Astrocyte of the cerebellum (primary cell): ENCODE data around the gene ARHGAP15.

ENCODE experiments used
- DNase-seq: peaks from one replicate; pipeline ENCODE4 v3.0.0-alpha.2; 2011; ENCODE audit warnings: low read depth
- H3K4me3 ChIP-seq: 2 replicates; pipeline ENCODE4 v1.5.1; 2011; ENCODE audit warnings: mild to moderate bottlenecking, low read depth, low read length, moderate library complexity
- CTCF ChIP-seq: IDR thresholded peaks from 2 replicates; pipeline ENCODE4 v1.5.1; 2012; ENCODE audit warnings: low read length, low read depth, moderate library complexity, mild to moderate bottlenecking; ENCODE audit errors: missing control alignments
- in situ Hi-C: cut with HindIII; loops from 2 replicates; pipeline ENCODE4 v1.10.0; 2017; ENCODE audit warnings: low sequenced_read_pairs

Gene ARHGAP15

GRCh38 chr2:143652692-143653091 lies 523.5 kb downstream of the ARHGAP15 start:
- DNase-seq, result no peak
- TF ChIP-seq CTCF, result no peak
- H3K4me3 ChIP-seq, result no peak overlapping the region
- in situ Hi-C loops, result no loop called here

GRCh38 chr2:143668234-143668633 lies 539.0 kb downstream of the ARHGAP15 start:
- no peak for TF ChIP-seq CTCF
- H3K4me3 ChIP-seq, result no peak overlapping the region
- no peak for DNase-seq
- in situ Hi-C loops, result no loop called here

- no peak for TF ChIP-seq CTCF
- no peak for DNase-seq
- in situ Hi-C loops, result no loop called here
- H3K4me3 ChIP-seq, result no peak overlapping the region
These were observed 544.8 kb downstream of the ARHGAP15 start for GRCh38 chr2:143674051-143674450.

- in situ Hi-C loops, result no loop called here
- TF ChIP-seq CTCF, result no peak
- no peak overlapping the region for H3K4me3 ChIP-seq
- DNase-seq, result no peak
These were observed 545.8 kb downstream of the ARHGAP15 start for GRCh38 chr2:143675021-143675420.

- no peak for DNase-seq
- no peak for TF ChIP-seq CTCF
- H3K4me3 ChIP-seq, result no peak overlapping the region
- in situ Hi-C loops, result no loop called here
These were observed 550.4 kb downstream of the ARHGAP15 start for GRCh38 chr2:143679617-143680016.

- DNase-seq, result no peak
- H3K4me3 ChIP-seq, result no peak overlapping the region
- in situ Hi-C loops, result no loop called here
- TF ChIP-seq CTCF, result no peak
These were observed 551.7 kb downstream of the ARHGAP15 start for GRCh38 chr2:143680885-143681405.

- no peak for DNase-seq
- H3K4me3 ChIP-seq, result no peak overlapping the region
- in situ Hi-C loops, result no loop called here
- TF ChIP-seq CTCF, result no peak
These were observed 553.3 kb downstream of the ARHGAP15 start for GRCh38 chr2:143682436-143683055.
